Measurements from ENCODE around the gene GALNT2. TPM values are rescaled to one million over a fixed set of nuclear protein-coding genes. Genes with fewer than 3 reads are reported as not detected.

Gene GALNT2
- total and polyA plus RNA-seq, 2 of the 4 experiments (the other 2 are of a cell fraction) = 50.4 to 189 TPM

DNA sequence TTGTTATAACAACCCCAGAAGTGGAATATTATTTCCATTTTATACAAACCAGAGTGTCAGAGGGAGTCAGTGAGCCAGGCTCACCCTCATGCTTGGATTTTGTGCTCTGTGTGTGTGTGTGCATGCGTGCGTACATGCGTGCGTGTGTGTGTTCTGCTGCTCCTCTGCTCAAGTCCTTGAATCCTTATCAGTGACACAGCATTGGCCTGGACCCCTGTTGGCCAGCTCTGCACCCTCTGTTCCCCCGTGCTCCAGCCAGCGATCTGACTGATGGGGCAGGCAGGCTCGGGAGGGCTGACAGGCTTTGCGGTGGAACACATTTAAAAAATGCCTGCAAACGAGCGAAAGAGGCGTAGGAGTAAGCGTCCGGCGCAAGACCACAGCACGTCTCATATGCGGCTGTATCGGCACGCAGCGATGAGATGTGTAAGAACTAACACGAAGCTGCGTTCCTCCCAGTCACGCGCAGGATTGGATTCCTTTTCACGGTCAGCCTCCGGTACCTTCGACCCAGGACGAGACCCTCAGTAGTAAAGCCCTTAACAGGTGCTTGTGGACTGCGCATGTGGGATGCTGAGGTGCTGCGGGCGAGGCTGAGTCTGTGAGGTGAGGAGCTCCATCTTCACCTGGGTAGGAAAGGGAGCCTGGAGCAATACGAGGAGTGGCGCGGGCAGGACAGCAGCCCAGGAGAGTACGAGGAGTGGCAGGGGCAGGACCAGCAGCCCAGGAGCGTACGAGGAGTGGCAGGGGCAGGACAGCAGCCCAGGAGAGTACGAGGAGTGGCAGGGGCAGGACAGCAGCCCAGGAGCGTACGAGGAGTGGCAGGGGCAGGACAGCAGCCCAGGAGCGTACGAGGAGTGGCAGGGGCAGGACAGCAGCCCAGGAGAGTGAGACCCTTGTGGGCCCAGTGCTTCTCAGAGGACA lies 130.9 kb downstream of the GALNT2 start (continued):
- TF ChIP-seq MXI1 (IDR thresholded peaks at IDR 0.05; ENCODE audit: borderline replicate concordance, low read depth, low read length) = no peak

- Histone ChIP-seq H3K9me3 (ENCODE audit: control insufficient read depth, insufficient read depth, low read length) (no peaks in the 10 kb centered on the region), H3K4ac (ENCODE audit: low read depth, low read length) (no peak overlapping the region), H2AK9ac (replicated peaks; ENCODE audit: low read depth, low read length, poor library complexity) (no peak overlapping the region), H3K36me3 (ENCODE audit: control insufficient read depth, insufficient read depth, low read length) (peaks cover 10% of the 10 kb centered on the region), H3K23ac (ENCODE audit: low read depth, low read length) (no peak overlapping the region), H4K5ac (ENCODE audit: low read depth, low read length) (no peak overlapping the region), H3K27ac (ENCODE audit: insufficient read depth, low read length) (no peak overlapping the region), H4K20me1 (ENCODE audit: insufficient read depth, low read length) (peaks cover 31% of the 10 kb centered on the region), H3K18ac (ENCODE audit: low read depth, low read length) (no peak overlapping the region), H2BK5ac (ENCODE audit: low read depth, low read length, poor library complexity, severe bottlenecking) (no peak overlapping the region), H3K4me1 (ENCODE audit: control insufficient read depth, insufficient read depth, low read length) (no peaks in the 10 kb centered on the region), H3K9ac (ENCODE audit: low read depth, low read length) (no peak overlapping the region), H3K56ac (ENCODE audit: extremely low read depth, insufficient read depth, low read length) (no peak overlapping the region), H2BK120ac (ENCODE audit: low read depth, low read length) (no peak overlapping the region), H4K91ac (ENCODE audit: insufficient read depth, low read depth, low read length) (no peak overlapping the region), H2AFZ (replicated peaks; ENCODE audit: low read length, poor library complexity) (no peak overlapping the region), H3K27me3 (ENCODE audit: control insufficient read depth, insufficient read depth, low read length) (no peaks in the 10 kb centered on the region), H3K14ac (replicated peaks; ENCODE audit: low read depth, low read length) (no peak overlapping the region), H2BK20ac (ENCODE audit: low read depth, low read length) (no peak overlapping the region), H3K4me2 (ENCODE audit: low read depth, low read length) (no peak overlapping the region), H4K8ac (ENCODE audit: low read depth in 2 of 2, low read length in 2 of 2) (no peak overlapping the region), H3K4me3 (ENCODE audit: insufficient read depth, low read depth, low read length) (no peak overlapping the region), H2AK5ac (ENCODE audit: low read depth, low read length) (no peak overlapping the region), H3K79me1 (ENCODE audit: low read depth in 1 of 2, low read length in 2 of 2) (peaks cover 43 to 70% of the 10 kb centered on the region in 2 experiments), H2BK15ac (ENCODE audit: low read depth, low read length) (no peak overlapping the region), H3K9me1 (ENCODE audit: insufficient read depth, low read length) (peaks cover 31% of the 10 kb centered on the region)
- dilution Hi-C loops (cut with HindIII; ENCODE audit: low sequenced_read_pairs, unreplicated experiment) (no loop called here), intact Hi-C loops (cut with micrococcal nuclease) (no loop called here), in situ Hi-C loops (cut with MboI; ENCODE audit: low sequenced_read_pairs) (no loop called here)
- CTCF ChIA-PET = no interaction called here
- no CpG with 5 or more reads among the region's 7 CpGs for WGBS, 2 experiments (ENCODE audit: extremely low coverage in 2 of 2, insufficient read length in 1 of 2)
- ATAC-seq (ENCODE audit: low read depth) (no peak), DNase-seq (no peak)
- POLR2A ChIA-PET (ENCODE audit: unreplicated experiment) = no interaction called here
- BruUV-seq (replicated peaks) = no TSS peak
- no peak for TF ChIP-seq NFE2L2 (IDR thresholded peaks at IDR 0.05; ENCODE audit: low read depth, low read length)
- TF ChIP-seq USF2 (IDR thresholded peaks at IDR 0.05; ENCODE audit: low read depth, low read length) = no peak
- TF ChIP-seq, protein P1, sequence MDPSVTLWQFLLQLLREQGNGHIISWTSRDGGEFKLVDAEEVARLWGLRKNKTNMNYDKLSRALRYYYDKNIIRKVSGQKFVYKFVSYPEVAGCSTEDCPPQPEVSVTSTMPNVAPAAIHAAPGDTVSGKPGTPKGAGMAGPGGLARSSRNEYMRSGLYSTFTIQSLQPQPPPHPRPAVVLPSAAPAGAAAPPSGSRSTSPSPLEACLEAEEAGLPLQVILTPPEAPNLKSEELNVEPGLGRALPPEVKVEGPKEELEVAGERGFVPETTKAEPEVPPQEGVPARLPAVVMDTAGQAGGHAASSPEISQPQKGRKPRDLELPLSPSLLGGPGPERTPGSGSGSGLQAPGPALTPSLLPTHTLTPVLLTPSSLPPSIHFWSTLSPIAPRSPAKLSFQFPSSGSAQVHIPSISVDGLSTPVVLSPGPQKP (IDR thresholded peaks at IDR 0.05; ENCODE audit: borderline replicate concordance, low read depth, low read length) = no peak
- no peak for TF ChIP-seq SMC3 (IDR thresholded peaks at IDR 0.05; ENCODE audit: low read depth, low read length)
- no peak for TF ChIP-seq RFX5 (IDR thresholded peaks at IDR 0.05; ENCODE audit: low read depth, low read length)
- no peak for TF ChIP-seq CTCF (conservative IDR thresholded peaks at IDR 0.05; ENCODE audit: low read depth, low read length)
- no peak for TF ChIP-seq RCOR1 (IDR thresholded peaks at IDR 0.05; ENCODE audit: insufficient replicate concordance, low read length)
- no peak for TF ChIP-seq FOS (IDR thresholded peaks at IDR 0.05; ENCODE audit: low read depth, low read length)
- TF ChIP-seq BHLHE40 (IDR thresholded peaks at IDR 0.05; ENCODE audit: low read depth, low read length) = no peak
- no peak for TF ChIP-seq CEBPB (IDR thresholded peaks at IDR 0.05; ENCODE audit: low read depth, low read length)
- TF ChIP-seq POLR2A (IDR thresholded peaks at IDR 0.05; ENCODE audit: low read depth, low read length) = no peak
- TF ChIP-seq MAZ (IDR thresholded peaks at IDR 0.05; ENCODE audit: borderline replicate concordance, low read depth, low read length) = no peak
Measured at GRCh38 chr1:230199034-230199433, 132.0 kb downstream of the GALNT2 start.

Data from IMR-90 (cell line).